Gastroesophageal sphincter (tissue), 3 donors: ENCODE measurements around the gene SOCS3.
"Not testable (repeated sequence)": the region's sequence is repeated elsewhere in the genome, so short reads cannot be mapped to it uniquely, and the experiment has no call there.

ENCODE experiments used
- EP300 ChIP-seq: sonication (generic); formaldehyde crosslinking; IDR thresholded peaks from one replicate; pipeline ENCODE4 v1.6.1; 2017; ENCODE audit warnings: antibody characterized with exemption, mild to moderate bottlenecking
- POLR2A ChIP-seq, 2 donors: fragments of 450-650 bp; IDR thresholded peaks; one replicate each; pipeline ENCODE4 v1.6.1; 2017; ENCODE audit warnings: antibody characterized with exemption in 2 of 2, mild to moderate bottlenecking in 2 of 2, moderate library complexity in 1 of 2
- POLR2AphosphoS5 ChIP-seq: sonication (generic); formaldehyde crosslinking; IDR thresholded peaks from one replicate; pipeline ENCODE4 v1.6.1; 2017; ENCODE audit warnings: antibody characterized with exemption
- TF ChIP-seq, protein P1 (sequence below), 4 experiments: fragments of 200-600 bp in 2 of 4; fragments of 450-650 bp in 2 of 4; sonication (generic) in 1 of 4; IDR thresholded peaks; one replicate each; pipeline ENCODE4 v1.5.1; 2017 to 2019; ENCODE audit warnings: antibody characterized with exemption in 4 of 4, mild to moderate bottlenecking in 2 of 4, moderate library complexity in 2 of 4

DNA sequence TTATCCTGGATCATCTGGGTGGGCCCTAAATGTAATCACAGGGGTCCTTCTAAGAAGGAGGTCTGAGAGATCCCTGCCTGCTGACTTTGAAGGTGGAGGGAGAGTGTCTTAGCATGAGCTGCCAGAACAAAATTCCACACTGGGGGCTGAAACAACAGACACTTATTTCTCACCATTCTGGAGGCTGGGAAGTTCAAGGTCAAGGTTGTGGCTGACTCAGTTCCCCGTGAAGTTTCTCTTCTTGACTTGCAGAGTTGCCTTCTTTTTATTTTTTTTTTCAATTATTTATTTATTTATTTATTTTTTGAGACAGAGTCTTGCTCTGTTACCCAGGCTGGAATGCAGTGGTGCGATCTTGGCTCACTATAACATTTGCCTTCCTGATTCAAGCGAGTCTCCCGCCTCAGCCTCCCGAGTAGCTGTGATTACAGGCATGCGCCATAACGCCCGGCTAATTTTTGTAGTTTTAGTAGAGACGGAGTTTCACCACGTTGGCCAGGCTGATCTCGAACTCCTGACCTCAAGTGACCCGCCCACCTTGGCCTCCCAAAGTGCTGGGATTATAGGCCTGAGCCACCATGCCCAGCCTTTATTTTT lies 50.1 kb downstream of the SOCS3 start:
- not testable (repeated sequence) for TF ChIP-seq EP300; POLR2AphosphoS5; POLR2A (IDR thresholded peaks at IDR 0.05)
- TF ChIP-seq, protein P1, sequence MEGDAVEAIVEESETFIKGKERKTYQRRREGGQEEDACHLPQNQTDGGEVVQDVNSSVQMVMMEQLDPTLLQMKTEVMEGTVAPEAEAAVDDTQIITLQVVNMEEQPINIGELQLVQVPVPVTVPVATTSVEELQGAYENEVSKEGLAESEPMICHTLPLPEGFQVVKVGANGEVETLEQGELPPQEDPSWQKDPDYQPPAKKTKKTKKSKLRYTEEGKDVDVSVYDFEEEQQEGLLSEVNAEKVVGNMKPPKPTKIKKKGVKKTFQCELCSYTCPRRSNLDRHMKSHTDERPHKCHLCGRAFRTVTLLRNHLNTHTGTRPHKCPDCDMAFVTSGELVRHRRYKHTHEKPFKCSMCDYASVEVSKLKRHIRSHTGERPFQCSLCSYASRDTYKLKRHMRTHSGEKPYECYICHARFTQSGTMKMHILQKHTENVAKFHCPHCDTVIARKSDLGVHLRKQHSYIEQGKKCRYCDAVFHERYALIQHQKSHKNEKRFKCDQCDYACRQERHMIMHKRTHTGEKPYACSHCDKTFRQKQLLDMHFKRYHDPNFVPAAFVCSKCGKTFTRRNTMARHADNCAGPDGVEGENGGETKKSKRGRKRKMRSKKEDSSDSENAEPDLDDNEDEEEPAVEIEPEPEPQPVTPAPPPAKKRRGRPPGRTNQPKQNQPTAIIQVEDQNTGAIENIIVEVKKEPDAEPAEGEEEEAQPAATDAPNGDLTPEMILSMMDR (IDR thresholded peaks at IDR 0.05): not testable (repeated sequence)
